Mucosa of stomach (tissue), 1 donor: ENCODE measurements around the gene XYLT1.

ENCODE experiments used
- H3K27me3 ChIP-seq: one replicate; pipeline ENCODE4 v1.7.0; 2013; ENCODE audit warnings: mild to moderate bottlenecking, low read length; ENCODE audit not compliant: control insufficient read depth, insufficient read depth
- H3K36me3 ChIP-seq: one replicate; pipeline ENCODE4 v1.7.0; 2013; ENCODE audit warnings: low read length; ENCODE audit not compliant: control insufficient read depth, insufficient read depth
- H3K4me1 ChIP-seq: one replicate; pipeline ENCODE4 v1.7.0; 2013; ENCODE audit warnings: mild to moderate bottlenecking, low read length; ENCODE audit not compliant: control insufficient read depth, insufficient read depth
- H3K4me3 ChIP-seq: one replicate; pipeline ENCODE4 v1.7.0; 2013; ENCODE audit warnings: low read length
- H3K9ac ChIP-seq: one replicate; pipeline ENCODE4 v1.7.0; 2013; ENCODE audit warnings: mild to moderate bottlenecking, low read length, moderate library complexity
- H3K9me3 ChIP-seq: one replicate; pipeline ENCODE4 v1.7.0; 2013; ENCODE audit warnings: mild to moderate bottlenecking, low read length, moderate library complexity; ENCODE audit not compliant: control insufficient read depth
- donor health status: Pancreatic carcinoma.

The XYLT1 gene

DNA sequence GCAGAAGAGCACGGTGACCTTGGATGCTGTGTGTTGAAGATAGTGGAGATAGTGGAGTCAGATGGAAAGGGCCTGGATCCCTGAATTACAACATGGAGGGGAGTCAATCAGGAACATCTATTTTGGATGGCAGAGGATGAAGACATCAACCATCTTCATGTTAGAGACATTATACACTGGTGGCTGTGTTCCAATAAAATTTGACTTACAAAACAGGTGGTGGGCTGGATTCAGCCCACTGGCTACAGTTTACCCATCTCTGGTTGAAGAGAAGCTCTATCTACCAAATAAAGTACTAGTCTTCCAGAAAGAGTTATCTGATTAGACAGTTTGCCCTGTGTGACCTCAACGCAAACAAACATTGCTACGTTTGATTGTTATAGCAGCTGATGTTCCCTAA is 247.2 kb downstream of the XYLT1 start:
- Histone ChIP-seq H3K9ac (no peak overlapping the region), H3K4me1 (peaks cover 20% of the 10 kb centered on the region), H3K27me3 (no peaks in the 10 kb centered on the region), H3K9me3 (no peaks in the 10 kb centered on the region), H3K4me3 (no peak overlapping the region), H3K36me3 (no peaks in the 10 kb centered on the region)

DNA sequence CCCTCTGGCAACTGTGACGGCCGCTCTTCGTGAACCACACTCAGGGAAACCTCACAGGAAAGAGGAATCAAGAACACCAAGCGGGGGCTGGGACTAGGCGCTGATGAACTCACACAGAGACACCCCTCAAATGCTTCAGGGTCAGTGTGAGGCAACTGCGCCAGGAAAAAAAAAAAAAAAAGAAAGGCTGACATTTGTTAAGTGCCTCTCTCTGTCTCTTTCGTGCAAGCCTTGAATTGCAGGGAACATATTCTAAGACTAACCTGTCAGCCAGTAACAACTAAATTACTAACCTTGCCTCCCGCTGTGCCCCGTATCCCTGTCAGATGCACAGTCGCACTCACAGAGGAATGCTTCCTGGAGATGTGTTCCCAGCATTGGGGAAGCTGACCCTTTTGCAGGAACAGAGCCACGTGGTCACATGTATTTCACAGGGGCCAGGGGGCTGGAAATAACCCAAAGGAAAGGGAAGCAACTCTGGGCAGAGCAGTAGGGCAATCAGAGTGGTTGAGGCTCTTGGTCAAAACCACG is 247.8 kb downstream of the XYLT1 start:
- Histone ChIP-seq H3K9ac (no peak overlapping the region), H3K9me3 (no peaks in the 10 kb centered on the region), H3K27me3 (no peaks in the 10 kb centered on the region), H3K4me3 (no peak overlapping the region), H3K4me1 (peaks cover 20% of the 10 kb centered on the region), H3K36me3 (no peaks in the 10 kb centered on the region)

DNA sequence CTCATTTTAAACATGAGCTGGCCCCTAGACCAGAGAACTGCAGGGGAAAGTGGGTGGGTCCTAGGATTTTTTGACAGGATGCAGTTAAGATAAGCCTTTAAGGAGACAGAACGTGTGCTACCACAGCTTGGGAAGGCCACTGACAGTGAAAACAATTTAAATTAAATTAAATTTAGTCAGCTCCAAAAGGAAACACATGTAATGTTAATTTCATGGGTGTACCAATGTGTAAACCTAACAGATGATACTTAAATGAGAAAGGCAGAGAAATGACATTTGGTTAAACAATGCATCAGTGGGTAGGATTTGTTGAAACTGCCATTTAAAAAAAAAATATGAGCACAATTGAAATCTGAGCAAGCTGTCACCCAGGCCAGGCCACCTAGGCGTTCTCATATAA is 250.8 kb downstream of the XYLT1 start:
- Histone ChIP-seq H3K36me3 (no peaks in the 10 kb centered on the region), H3K9me3 (no peaks in the 10 kb centered on the region), H3K4me1 (peaks cover 5% of the 10 kb centered on the region), H3K27me3 (no peaks in the 10 kb centered on the region), H3K9ac (no peak overlapping the region), H3K4me3 (no peak overlapping the region)

DNA sequence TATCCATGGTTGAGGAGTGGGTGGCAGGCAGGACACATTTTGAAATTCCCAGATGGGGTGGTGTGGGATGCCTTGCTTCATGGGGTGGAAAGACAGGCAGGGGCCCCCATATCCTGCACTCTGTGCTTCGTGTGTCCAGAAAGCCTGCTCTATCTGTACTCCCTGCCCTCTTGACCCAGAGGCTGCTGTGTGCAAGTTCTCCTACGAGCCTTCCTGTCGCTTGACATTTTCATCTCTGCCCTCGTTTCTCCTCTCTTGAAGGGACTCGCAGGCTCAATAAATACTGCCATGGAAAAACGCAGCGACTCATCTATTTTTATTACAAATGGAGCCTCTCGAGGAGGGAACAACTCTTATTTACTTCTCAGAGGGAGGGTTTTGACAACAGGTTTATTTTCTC is 254.8 kb downstream of the XYLT1 start:
- H3K4me1 ChIP-seq, result no peaks in the 10 kb centered on the region
- no peaks in the 10 kb centered on the region for H3K36me3 ChIP-seq
- no peaks in the 10 kb centered on the region for H3K9me3 ChIP-seq
- no peak overlapping the region for H3K9ac ChIP-seq
- H3K4me3 ChIP-seq, result no peak overlapping the region
- H3K27me3 ChIP-seq, result no peaks in the 10 kb centered on the region

DNA sequence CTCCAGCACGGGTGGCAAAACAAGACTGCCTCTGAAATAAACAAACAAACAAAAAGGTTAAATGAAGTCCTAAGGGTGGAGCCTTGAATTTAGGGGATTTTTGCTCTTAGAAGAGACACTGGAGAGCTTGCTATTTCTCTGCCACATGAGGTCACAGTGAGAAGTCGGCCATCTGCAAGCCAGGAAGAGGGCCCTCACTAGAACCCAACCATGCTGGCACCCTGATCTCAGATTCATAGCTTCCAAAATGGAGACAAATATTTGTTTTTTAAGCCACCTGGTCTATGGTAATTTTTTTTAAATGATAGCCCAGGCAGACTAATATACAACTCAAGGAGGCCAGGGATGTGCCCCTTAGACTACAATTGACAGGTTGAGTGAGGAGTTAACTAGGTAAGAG is 255.5 kb downstream of the XYLT1 start:
- Histone ChIP-seq H3K9me3 (no peaks in the 10 kb centered on the region), H3K36me3 (no peaks in the 10 kb centered on the region), H3K9ac (no peak overlapping the region), H3K27me3 (no peaks in the 10 kb centered on the region), H3K4me1 (no peaks in the 10 kb centered on the region), H3K4me3 (no peak overlapping the region)

DNA sequence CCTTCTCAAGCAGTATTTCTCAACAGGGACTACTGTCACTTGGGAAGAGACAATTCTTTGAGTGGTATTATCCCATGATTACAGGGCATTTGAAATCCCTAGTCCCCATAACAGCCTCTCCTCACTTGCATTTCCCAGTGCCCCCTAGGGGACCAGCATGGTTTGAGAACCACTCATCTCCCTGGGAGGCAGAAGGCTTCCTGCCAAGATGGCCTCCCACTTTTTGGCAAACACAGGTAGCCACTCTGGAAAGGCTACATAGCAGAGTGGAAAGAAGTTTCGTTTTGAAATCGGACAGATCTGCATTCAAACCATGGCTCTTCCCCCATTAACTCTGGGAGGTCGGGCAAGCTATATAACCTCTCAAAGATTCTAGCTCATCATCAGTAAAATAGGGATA is 256.8 kb downstream of the XYLT1 start:
- no peaks in the 10 kb centered on the region for H3K36me3 ChIP-seq
- no peaks in the 10 kb centered on the region for H3K27me3 ChIP-seq
- H3K9ac ChIP-seq, result no peak overlapping the region
- H3K9me3 ChIP-seq, result no peaks in the 10 kb centered on the region
- no peaks in the 10 kb centered on the region for H3K4me1 ChIP-seq
- H3K4me3 ChIP-seq, result no peak overlapping the region

DNA sequence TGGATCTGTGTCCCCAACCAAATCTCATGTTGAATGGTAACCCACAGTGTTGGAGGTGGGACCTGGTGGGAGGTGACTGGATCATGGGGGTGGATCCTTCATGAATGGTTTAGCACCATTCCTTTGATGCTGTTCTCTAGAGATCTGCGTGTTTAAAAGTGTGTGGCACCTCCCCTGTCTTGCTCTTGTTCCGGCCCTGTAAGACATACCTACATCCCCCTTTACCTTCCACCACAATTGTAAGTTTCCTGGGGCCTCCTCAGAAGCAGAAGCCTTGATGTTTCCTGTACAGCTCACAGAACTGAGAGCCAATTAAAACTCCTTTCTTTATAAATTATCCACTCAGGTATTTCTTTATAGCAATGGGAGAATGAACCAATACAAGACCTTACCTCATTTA is 257.7 kb downstream of the XYLT1 start:
- no peaks in the 10 kb centered on the region for H3K27me3 ChIP-seq

DNA sequence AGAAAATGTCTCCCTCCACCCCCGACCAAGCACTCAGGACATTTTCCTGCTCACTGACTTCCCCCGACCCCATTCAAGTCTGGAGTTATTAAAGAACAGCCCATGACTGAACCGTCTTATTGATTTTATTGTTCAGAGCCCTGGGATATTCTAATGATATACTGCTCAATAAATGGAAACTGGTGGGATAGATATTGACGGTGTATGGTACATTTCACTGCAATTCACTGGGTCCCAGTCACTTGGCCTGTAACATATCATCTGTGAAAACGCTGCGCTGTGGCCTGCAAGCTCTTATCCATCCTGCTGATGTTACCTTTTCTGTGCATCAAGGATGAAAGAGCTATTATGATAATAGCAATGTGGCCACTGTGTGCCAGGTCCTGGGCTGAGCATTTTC is 258.2 kb downstream of the XYLT1 start:
- no peaks in the 10 kb centered on the region for H3K36me3 ChIP-seq
- no peaks in the 10 kb centered on the region for H3K27me3 ChIP-seq
- no peak overlapping the region for H3K9ac ChIP-seq
- no peaks in the 10 kb centered on the region for H3K9me3 ChIP-seq
- H3K4me3 ChIP-seq, result no peak overlapping the region
- H3K4me1 ChIP-seq, result no peaks in the 10 kb centered on the region

More for the DNA sequence above, 257.7 kb downstream of the XYLT1 start:
- Histone ChIP-seq H3K4me1 (no peaks in the 10 kb centered on the region), H3K36me3 (no peaks in the 10 kb centered on the region), H3K9ac (no peak overlapping the region), H3K4me3 (no peak overlapping the region), H3K9me3 (no peaks in the 10 kb centered on the region)

GRCh38 chr16:17211797-17212196 is 259.0 kb downstream of the XYLT1 start:
- Histone ChIP-seq H3K4me1 (no peaks in the 10 kb centered on the region), H3K36me3 (no peaks in the 10 kb centered on the region), H3K4me3 (no peak overlapping the region), H3K27me3 (no peaks in the 10 kb centered on the region), H3K9ac (no peak overlapping the region), H3K9me3 (no peaks in the 10 kb centered on the region)

DNA sequence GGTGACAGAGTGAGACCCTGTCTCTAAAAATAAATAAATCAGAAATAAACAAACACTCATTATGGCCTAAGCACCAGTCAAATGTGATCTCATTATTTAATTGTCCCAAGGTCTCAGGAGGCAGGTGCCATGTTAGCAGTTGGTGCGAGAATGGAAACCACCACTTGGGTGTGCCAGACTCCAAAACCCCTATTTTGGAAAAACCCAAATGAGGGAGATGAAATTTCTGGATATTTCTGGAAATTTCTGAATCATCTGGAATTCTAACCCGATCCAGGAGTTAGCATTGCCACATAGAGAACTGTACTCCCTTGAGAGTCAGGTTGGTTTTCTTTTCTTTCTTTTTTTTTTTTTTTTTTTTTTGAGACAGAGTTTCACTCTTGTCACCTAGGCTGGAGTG is 264.0 kb downstream of the XYLT1 start:
- Histone ChIP-seq H3K36me3 (no peaks in the 10 kb centered on the region), H3K27me3 (no peaks in the 10 kb centered on the region), H3K9ac (no peak overlapping the region), H3K4me1 (peaks cover 15% of the 10 kb centered on the region), H3K9me3 (no peaks in the 10 kb centered on the region), H3K4me3 (no peak overlapping the region)

GRCh38 chr16:17205279-17206211 is 265.2 kb downstream of the XYLT1 start:
- no peak overlapping the region for H3K4me3 ChIP-seq
- H3K4me1 ChIP-seq, result peaks cover 15% of the 10 kb centered on the region
- H3K27me3 ChIP-seq, result no peaks in the 10 kb centered on the region
- H3K9me3 ChIP-seq, result no peaks in the 10 kb centered on the region
- peak overlapping the region; percentile 3 for H3K9ac ChIP-seq
- no peaks in the 10 kb centered on the region for H3K36me3 ChIP-seq

DNA sequence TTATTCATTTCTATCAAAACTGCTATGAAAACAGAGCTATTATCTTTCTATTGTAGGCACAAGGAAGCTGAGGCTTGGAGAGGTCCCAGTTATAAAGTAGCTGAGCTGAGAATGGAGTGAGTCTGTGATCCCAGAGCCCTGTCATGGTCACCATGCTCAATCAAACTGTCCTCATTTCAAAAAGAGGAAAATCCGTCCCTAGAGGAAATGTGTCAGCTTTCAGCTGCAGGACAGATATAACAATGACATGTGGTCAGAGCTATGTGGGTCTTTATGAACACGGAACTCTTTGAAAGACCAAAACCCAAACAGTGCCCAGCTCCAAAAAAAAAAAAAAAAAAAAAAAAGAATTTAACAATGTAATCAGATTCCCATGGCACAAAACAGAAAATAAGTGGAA is 266.1 kb downstream of the XYLT1 start:
- no peaks in the 10 kb centered on the region for H3K36me3 ChIP-seq

More for the DNA sequence above, 266.1 kb downstream of the XYLT1 start:
- H3K4me1 ChIP-seq, result peaks cover 15% of the 10 kb centered on the region
- H3K27me3 ChIP-seq, result no peaks in the 10 kb centered on the region
- no peak overlapping the region for H3K9ac ChIP-seq
- no peak overlapping the region for H3K4me3 ChIP-seq
- H3K9me3 ChIP-seq, result no peaks in the 10 kb centered on the region
